WI38 (cell line): ENCODE measurements around the gene STK24.
A peak's percentile ranks its signal among the peaks of the same experiment; 100 is the strongest.

Experiments used
- H3K4me3 ChIP-seq: 2 replicates; pipeline ENCODE4 v1.5.1; 2011; ENCODE audit warnings: low read depth, mild to moderate bottlenecking, control low read depth, low read length
- TF ChIP-seq, protein P1 (sequence below): IDR thresholded peaks from 2 replicates; pipeline ENCODE4 v1.5.1; 2012; ENCODE audit warnings: low read depth, mild to moderate bottlenecking, control low read depth, low read length

Gene STK24

GRCh38 chr13:98473135-98473787 is 103.6 kb downstream of the STK24 start:
- H3K4me3 ChIP-seq: no peak overlapping the region
- TF ChIP-seq, protein P1, sequence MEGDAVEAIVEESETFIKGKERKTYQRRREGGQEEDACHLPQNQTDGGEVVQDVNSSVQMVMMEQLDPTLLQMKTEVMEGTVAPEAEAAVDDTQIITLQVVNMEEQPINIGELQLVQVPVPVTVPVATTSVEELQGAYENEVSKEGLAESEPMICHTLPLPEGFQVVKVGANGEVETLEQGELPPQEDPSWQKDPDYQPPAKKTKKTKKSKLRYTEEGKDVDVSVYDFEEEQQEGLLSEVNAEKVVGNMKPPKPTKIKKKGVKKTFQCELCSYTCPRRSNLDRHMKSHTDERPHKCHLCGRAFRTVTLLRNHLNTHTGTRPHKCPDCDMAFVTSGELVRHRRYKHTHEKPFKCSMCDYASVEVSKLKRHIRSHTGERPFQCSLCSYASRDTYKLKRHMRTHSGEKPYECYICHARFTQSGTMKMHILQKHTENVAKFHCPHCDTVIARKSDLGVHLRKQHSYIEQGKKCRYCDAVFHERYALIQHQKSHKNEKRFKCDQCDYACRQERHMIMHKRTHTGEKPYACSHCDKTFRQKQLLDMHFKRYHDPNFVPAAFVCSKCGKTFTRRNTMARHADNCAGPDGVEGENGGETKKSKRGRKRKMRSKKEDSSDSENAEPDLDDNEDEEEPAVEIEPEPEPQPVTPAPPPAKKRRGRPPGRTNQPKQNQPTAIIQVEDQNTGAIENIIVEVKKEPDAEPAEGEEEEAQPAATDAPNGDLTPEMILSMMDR: no peak

GRCh38 chr13:98471934-98472333 is 105.0 kb downstream of the STK24 start:
- TF ChIP-seq, protein P1: no peak
- H3K4me3 ChIP-seq: no peak overlapping the region

GRCh38 chr13:98470920-98471319 is 106.0 kb downstream of the STK24 start:
- TF ChIP-seq, protein P1: no peak
- H3K4me3 ChIP-seq: no peak overlapping the region

DNA sequence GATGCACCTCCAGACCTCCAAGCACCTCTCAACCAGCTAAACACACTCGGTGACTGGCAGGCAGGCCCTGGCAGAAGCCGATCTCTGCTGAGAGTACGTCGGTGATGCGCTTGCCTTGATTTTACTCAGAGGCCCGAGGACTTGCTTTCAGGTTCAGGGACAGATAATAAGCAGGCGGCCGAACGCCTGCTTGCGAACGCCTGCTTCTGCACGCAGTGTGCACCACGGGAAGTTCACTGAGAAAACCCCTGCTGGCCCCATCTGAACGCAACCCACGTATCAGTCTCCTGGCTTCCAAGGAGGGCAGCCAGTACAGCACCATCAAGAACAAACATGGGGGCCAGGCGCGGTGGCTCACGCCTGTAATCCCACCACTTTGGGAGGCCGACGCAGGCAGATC is 108.0 kb downstream of the STK24 start:
- H3K4me3 ChIP-seq: no peak overlapping the region

DNA sequence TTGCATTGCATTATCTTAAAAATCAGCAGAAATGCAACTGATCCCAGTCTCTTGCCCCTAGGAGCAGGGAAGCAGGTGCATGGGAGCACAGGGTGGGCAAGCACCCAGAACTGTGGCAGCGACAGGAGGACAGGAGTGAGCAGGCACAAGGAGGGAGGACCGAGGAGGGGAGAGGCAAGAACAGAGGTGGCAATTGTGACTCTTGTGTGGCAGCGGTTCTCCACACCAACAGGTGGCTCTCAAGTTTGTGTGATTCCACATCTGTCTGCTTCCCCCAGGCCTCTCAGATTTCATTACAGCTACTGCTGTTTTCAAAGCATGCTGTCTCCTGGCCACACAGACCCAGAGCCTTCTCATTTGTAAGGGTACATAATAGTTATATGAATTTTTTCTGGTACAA is 108.5 kb downstream of the STK24 start:
- no peak overlapping the region for H3K4me3 ChIP-seq
- TF ChIP-seq, protein P1: no peak

More for the DNA sequence above, 108.0 kb downstream of the STK24 start:
- TF ChIP-seq, protein P1: no peak

DNA sequence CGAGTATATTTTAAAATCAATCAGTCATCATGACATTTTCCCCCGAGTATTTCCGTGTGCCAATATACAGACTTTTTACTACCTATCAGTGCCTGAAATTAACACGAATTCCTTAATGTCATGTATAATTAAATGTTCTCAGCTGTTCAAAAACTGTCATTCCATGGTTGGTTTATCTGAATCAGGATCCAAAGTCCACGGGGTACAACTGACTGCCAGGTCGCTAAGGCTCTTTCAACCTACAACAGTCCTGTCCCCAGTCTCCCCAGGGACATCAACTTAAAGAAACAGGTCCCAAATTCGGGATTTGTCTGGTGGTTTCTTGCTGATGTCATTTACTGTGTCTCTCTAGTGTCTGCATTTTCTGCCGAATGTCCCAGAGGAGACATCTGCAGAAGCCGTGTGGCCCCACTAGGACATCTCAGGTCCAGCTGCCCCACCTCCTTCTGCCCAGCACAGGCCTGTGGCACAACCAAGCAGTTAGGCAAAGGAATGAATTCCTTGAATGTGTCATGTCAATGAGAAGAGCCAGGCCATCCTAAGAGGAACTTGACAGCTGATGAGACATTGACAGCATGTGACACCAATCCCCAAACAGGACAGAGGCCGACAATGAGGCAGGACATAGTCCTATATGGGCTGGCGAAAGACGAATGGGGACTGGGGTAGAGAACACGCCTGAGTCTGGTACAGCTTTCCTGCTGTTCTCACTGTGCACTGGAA is 109.5 kb downstream of the STK24 start:
- TF ChIP-seq, protein P1: no peak
- no peak overlapping the region for H3K4me3 ChIP-seq

GRCh38 chr13:98466634-98467236 is 110.2 kb downstream of the STK24 start:
- H3K4me3 ChIP-seq: no peak overlapping the region

More at GRCh38 chr13:98466634-98467236, 110.2 kb downstream of the STK24 start:
- TF ChIP-seq, protein P1: peak; percentile 67
